Measurements from ENCODE around the gene CRB3. TPM values are rescaled to one million over a fixed set of nuclear protein-coding genes. Genes with fewer than 3 reads are reported as not detected.
A peak's percentile ranks its signal among the peaks of the same experiment; 100 is the strongest.
"Not testable (repeated sequence)": the region's sequence is repeated elsewhere in the genome, so short reads cannot be mapped to it uniquely, and the experiment has no call there.

Gene CRB3
- total RNA-seq, 1 donor from 2014 or later: 0.46 TPM

- H3K9me3 Mint-ChIP-seq: peaks cover 4% of the 10 kb centered on the region
- H3K4me1 Mint-ChIP-seq (ENCODE audit: low read depth): peaks cover 9% of the 10 kb centered on the region
- peaks cover 2% of the 10 kb centered on the region for H3K27me3 Mint-ChIP-seq (ENCODE audit: low read depth)
- H3K36me3 Mint-ChIP-seq (ENCODE audit: low read depth): no peaks in the 10 kb centered on the region
- intact Hi-C loops (cut with micrococcal nuclease): no loop called here
- H3K4me3 Mint-ChIP-seq (ENCODE audit: low read depth): no peak overlapping the region
- DNase-seq (ENCODE audit: low spot score): no peak
- no peak overlapping the region for H3K27ac Mint-ChIP-seq
Observed at GRCh38 chr19:6495947-6496346, 31.9 kb downstream of the CRB3 start.

DNA sequence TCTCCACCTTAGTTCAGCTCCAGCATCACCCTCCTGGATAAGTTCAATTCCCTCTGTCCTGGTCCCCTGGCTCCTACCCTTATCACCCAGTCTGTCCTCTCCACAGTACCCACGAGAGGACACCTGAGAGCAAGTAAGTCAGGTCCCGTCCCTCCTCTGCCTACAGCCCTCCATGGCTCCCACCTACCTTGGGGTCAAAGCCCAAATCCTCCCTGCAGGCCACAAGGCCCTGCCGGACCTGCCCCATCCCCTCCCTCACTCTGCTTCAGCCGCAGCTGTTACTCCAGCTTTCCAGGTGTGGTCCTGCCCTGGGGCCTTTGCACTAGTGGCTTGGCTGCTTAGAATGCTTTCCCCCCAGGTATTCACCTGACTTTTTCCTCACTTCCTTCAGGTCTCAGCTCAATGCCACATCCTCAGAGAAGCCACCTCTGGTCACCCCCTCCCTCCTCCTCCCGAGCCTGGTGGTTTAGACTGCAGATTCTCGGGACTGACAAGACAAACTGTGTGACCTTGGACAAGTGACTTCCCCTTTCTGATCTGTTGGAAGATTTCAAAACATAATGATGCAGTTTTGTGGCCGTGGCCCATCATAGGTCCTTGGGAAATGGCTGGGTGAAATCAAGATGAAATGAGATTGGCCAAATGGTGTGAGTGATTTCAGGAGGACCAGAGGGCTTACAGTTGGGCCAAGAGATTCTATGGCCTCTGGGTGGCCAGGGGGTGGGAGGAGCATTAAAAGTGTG, 34.4 kb downstream of the CRB3 start:
- Mint-ChIP-seq H3K9me3 (no peaks in the 10 kb centered on the region), H3K27me3 (ENCODE audit: low read depth) (peaks cover 6% of the 10 kb centered on the region), H3K27ac (no peak overlapping the region), H3K36me3 (ENCODE audit: low read depth) (no peaks in the 10 kb centered on the region), H3K4me3 (ENCODE audit: low read depth) (no peak overlapping the region), H3K4me1 (ENCODE audit: low read depth) (peaks cover 12% of the 10 kb centered on the region)
- intact Hi-C loops (cut with micrococcal nuclease): no loop called here
- no peak for DNase-seq (ENCODE audit: low spot score)

- Mint-ChIP-seq H3K36me3 (ENCODE audit: low read depth) (no peaks in the 10 kb centered on the region), H3K27me3 (ENCODE audit: low read depth) (peaks cover 6% of the 10 kb centered on the region), H3K27ac (no peak overlapping the region), H3K4me1 (ENCODE audit: low read depth) (peaks cover 14% of the 10 kb centered on the region), H3K4me3 (ENCODE audit: low read depth) (no peak overlapping the region), H3K9me3 (no peaks in the 10 kb centered on the region)
- DNase-seq (ENCODE audit: low spot score): no peak
- intact Hi-C loops (cut with micrococcal nuclease): no loop called here
Observed at GRCh38 chr19:6499052-6499790, 35.1 kb downstream of the CRB3 start.

DNA sequence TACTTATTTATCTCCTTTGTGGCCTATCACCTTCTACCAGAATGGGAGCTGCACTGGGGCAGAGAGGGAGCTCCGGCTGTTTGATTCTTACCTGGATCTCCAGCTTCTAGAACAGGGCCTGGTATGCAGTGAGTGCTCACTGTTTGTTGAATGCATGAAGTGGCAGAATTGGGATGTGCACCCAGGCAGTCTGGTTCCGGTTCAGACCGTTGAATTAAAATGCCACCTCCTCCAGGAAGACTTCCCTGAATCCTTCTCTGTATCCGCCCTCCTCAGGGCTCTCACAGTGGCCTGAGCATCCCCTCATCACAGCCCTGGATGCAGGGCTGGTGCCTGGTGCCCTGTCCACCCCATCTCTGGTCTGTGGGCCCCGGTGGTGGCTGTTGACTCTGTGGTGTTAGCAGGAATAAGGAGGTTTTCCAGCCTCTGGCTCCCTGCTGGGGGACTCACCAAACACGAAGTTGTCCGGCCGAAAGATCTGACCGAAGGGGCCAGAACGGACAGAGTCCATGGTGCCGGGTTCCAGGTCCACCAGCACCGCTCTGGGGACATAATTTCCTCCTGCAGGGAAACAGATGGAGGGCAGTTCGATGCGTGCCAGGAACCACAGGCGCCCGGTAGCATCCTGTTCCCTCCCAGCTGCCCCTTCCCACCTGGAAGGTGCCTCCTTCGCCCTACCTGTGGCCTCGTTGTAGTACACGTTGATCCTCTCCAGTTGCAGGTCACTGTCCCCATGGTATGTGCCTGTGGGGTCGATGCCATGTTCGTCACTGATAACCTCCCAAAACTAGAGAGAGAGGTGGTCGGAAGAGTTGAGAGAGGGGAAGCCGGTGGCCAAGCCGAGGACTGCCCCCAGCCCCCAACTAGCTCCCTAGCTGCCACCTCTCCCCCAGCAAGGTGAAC, 37.0 kb downstream of the CRB3 start:
- Mint-ChIP-seq H3K9me3 (no peaks in the 10 kb centered on the region), H3K4me3 (ENCODE audit: low read depth) (peak overlapping the region; percentile 80), H3K27ac (no peak overlapping the region), H3K36me3 (ENCODE audit: low read depth) (no peaks in the 10 kb centered on the region), H3K4me1 (ENCODE audit: low read depth) (peaks cover 19% of the 10 kb centered on the region), H3K27me3 (ENCODE audit: low read depth) (peaks cover 6% of the 10 kb centered on the region)
- no peak for DNase-seq (ENCODE audit: low spot score)
- intact Hi-C loops (cut with micrococcal nuclease): loop anchor here (10.0 kb wide), 1 partner anchor 76 kb away; the partner anchor contains the start of gene KHSRP

DNA sequence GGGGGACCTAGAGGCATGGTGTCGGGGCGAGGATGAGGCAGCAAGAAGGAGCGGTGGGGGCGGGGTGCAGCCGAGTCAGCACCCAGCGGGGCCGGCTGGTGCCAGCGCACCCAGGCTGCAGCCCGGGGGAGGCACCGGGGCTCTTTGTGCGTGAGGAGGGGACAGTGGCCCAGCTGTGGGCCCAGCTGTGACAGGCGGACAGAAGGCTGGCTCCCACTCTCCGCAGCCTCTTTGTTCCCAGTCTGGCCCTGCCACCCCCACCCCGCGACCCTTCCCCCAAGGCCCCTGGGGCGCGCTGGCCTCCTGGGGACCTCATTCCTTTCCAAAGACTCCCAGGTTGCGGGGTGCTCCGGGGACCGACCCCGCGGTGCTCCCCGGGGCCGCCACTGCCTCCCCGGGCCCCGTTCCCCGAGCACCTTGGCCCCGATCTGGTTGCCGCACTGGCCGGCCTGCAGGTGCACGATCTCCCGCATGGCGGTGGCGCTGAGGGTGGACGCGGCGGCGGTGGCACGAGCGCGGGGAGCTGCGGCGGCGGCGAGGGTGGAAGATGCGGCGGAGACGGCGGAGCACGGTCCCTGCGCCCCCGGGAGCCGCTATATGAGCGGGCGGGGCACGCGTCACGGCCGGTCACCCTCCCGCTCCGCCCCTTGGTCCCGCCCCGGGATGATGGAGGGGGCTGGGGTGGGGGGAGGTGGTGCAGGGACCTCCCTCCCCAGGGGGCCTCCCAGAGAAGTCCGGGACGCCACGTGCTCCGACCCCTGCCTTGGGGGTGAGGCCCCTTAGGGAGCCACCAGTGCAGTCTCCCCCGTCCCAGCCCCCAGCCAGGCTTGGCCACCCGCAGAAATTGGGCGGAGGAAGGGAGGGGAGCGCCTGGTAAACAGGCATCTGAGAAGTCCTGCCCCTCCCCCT, 37.9 kb downstream of the CRB3 start, which contains the start of gene TUBB4A:
Gene TUBB4A (minus strand): TSS at position 570 of the 909 bp plus-strand sequence. CDS start 97 bp downstream, at position 473.
- Mint-ChIP-seq H3K36me3 (ENCODE audit: low read depth) (no peaks in the 10 kb centered on the region), H3K27me3 (ENCODE audit: low read depth) (peaks cover 6% of the 10 kb centered on the region), H3K4me3 (ENCODE audit: low read depth) (peak within 1 kb of the TSS; percentile 80), H3K27ac (no peak within 1 kb of the TSS), H3K4me1 (ENCODE audit: low read depth) (peaks cover 19% of the 10 kb centered on the region), H3K9me3 (no peaks in the 10 kb centered on the region)
- intact Hi-C loops (cut with micrococcal nuclease): loop anchor here (10.0 kb wide), 1 partner anchor 77 kb away; the partner anchor contains the start of gene KHSRP
- DNase-seq (ENCODE audit: low spot score): peak; percentile 42

DNA sequence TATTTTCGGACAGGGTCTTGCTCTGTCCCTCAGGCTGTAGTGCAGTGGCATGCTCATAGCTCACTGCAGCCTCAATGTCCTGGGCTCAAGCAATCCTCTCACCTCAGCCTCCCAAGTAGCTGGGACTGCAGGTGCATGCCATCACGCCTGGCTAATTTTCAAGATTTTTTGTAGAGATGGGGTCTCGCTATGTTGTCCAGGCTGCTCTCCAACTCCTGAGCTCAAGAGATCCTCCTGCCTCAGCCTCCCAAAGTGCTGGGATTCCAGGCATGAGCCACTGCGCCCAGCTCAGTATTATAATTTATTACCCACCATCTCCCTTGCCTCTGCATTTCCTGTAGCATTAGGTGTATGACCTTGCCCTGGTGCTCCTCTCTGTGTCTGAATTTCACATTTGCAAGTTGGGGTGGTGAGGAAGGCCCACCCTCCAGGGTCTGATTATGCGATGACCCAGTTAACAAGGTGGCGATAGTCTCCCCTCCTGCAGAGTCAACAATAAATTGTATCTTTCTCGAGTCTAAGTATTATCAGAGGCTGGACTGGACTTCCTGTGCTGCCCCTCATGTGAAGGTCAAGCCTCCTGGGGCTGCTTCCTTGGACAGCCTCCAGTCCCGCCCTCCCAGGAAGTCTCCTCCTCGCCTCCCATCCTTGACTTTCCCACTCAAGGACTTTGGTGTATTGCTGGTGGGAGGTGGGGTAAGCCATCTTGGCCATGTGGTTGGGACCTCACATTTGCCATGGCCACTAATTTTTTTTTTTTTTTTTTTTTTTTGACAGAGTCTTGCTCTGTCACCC, 39.5 kb downstream of the CRB3 start:
- no peak for DNase-seq (ENCODE audit: low spot score)
- peak overlapping the region; percentile 67 for H3K4me3 Mint-ChIP-seq (ENCODE audit: low read depth)
- intact Hi-C loops (cut with micrococcal nuclease): loop anchor here (10.0 kb wide), 1 partner anchor 79 kb away; the partner anchor contains the start of gene KHSRP
- H3K27ac Mint-ChIP-seq: no peak overlapping the region
- no peaks in the 10 kb centered on the region for H3K9me3 Mint-ChIP-seq
- peaks cover 14% of the 10 kb centered on the region for H3K4me1 Mint-ChIP-seq (ENCODE audit: low read depth)
- no peaks in the 10 kb centered on the region for H3K36me3 Mint-ChIP-seq (ENCODE audit: low read depth)
- peaks cover 6% of the 10 kb centered on the region for H3K27me3 Mint-ChIP-seq (ENCODE audit: low read depth)

DNA sequence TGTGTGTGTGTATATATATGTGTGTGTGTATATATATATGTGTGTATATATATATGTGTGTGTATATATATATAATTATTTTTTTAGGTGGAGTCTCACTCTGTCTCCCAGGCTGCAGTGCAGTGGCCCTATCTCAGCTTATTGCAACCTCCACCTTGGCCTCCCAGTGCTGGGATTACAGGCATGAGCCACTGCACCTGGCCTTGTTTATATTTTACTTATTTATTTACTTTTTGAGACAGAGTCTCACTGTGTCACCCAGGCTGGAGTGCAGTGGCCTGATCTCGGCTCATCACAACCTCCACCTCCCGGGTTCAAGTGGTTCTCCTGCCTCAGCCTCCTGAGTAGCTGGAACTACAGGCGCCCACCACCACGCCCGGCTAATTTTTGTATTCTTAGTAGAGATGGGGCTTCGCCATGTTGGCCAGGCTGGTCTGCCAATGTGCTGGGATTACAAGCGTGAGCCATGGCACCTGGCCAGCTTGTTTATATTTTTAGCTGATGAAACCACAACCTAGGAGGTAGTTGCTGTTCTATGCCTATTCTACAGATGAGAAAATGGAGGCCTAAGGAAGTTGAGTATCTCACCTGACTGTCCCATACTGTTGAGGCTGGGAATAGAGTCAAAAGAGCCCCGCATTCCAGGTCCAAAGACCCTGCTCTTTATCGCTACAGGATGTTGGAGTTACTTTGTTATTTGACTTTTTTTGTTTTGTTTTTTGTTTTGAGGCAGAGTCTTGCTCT, 44.1 kb downstream of the CRB3 start:
- not testable (repeated sequence) for DNase-seq (ENCODE audit: low spot score); H3K4me3 Mint-ChIP-seq (ENCODE audit: low read depth); H3K36me3 Mint-ChIP-seq (ENCODE audit: low read depth); H3K9me3 Mint-ChIP-seq; H3K27ac Mint-ChIP-seq; H3K4me1 Mint-ChIP-seq (ENCODE audit: low read depth); H3K27me3 Mint-ChIP-seq (ENCODE audit: low read depth)
- intact Hi-C loops (cut with micrococcal nuclease): loop anchor here (10.0 kb wide), 1 partner anchor 83 kb away; the partner anchor contains the start of gene KHSRP

- Mint-ChIP-seq H3K27ac (no peak overlapping the region), H3K4me3 (ENCODE audit: low read depth) (no peak overlapping the region), H3K27me3 (ENCODE audit: low read depth) (no peaks in the 10 kb centered on the region), H3K4me1 (ENCODE audit: low read depth) (peaks cover 8% of the 10 kb centered on the region), H3K36me3 (ENCODE audit: low read depth) (no peaks in the 10 kb centered on the region), H3K9me3 (no peaks in the 10 kb centered on the region)
- intact Hi-C loops (cut with micrococcal nuclease): loop anchor here (10.0 kb wide), 1 partner anchor 85 kb away; the partner anchor contains the start of gene KHSRP
- no peak for DNase-seq (ENCODE audit: low spot score)
Observed at GRCh38 chr19:6509118-6509971, 45.3 kb downstream of the CRB3 start.

DNA sequence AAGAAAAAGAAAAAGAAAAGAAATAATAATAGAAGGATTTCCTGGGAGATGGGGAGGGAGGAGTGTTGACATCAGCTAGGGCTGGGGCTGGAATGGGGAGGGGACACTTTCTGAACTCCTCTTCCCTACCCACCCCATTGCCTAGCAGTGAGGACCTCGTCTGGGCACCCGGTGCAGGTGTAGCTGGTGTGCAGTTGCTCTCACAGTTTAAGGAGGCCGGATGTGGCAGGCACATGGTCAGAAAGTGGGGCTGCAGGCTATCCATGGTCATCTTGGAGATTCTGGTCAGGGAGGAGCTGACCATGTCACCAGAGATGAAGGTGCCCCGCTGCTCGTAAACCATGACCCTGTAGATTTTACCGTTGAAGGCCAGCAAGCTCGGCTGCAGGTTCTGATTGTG, 46.5 kb downstream of the CRB3 start:
- Mint-ChIP-seq H3K4me1 (ENCODE audit: low read depth) (peaks cover 3% of the 10 kb centered on the region), H3K27ac (no peak overlapping the region), H3K9me3 (no peaks in the 10 kb centered on the region), H3K27me3 (ENCODE audit: low read depth) (no peaks in the 10 kb centered on the region), H3K4me3 (ENCODE audit: low read depth) (no peak overlapping the region), H3K36me3 (ENCODE audit: low read depth) (no peaks in the 10 kb centered on the region)
- intact Hi-C loops (cut with micrococcal nuclease): no loop called here
- DNase-seq (ENCODE audit: low spot score): no peak

- H3K27ac Mint-ChIP-seq: no peak overlapping the region
- peaks cover 25% of the 10 kb centered on the region for H3K4me1 Mint-ChIP-seq (ENCODE audit: low read depth)
- no peaks in the 10 kb centered on the region for H3K9me3 Mint-ChIP-seq
- no peaks in the 10 kb centered on the region for H3K36me3 Mint-ChIP-seq (ENCODE audit: low read depth)
- intact Hi-C loops (cut with micrococcal nuclease): no loop called here
- H3K27me3 Mint-ChIP-seq (ENCODE audit: low read depth): no peaks in the 10 kb centered on the region
- no peak for DNase-seq (ENCODE audit: low spot score)
- H3K4me3 Mint-ChIP-seq (ENCODE audit: low read depth): no peak overlapping the region
Observed at GRCh38 chr19:6514089-6514488, 50.0 kb downstream of the CRB3 start.

All from activated T-helper 2 cell treated with anti-CD3 and anti-CD28 coated beads, Interferon-gamma antibody, Interleukin-2, Interleukin-4, amounts not matched to agents 10 μg/mL and 5 μg/mL and 100 μg/mL, durations not matched to agents 14 hours and 24 hours and 36 hours (primary cell).